KOPT-K1 (cell line): ENCODE results near the gene BIRC6.
"Not testable (repeated sequence)": the region's sequence is repeated elsewhere in the genome, so short reads cannot be mapped to it uniquely, and the experiment has no call there.

Experiments
- H3K27ac ChIP-seq: fragments of 200-600 bp; sonication (generic); 2 replicates; pipeline ENCODE4 v1.5.1; 2016; ENCODE audit warnings: antibody characterized with exemption, mild to moderate bottlenecking, low read depth, low read length; ENCODE audit not compliant: poor library complexity, severe bottlenecking
- H3K36me3 ChIP-seq: fragments of 200-600 bp; sonication (generic); 2 replicates; pipeline ENCODE4 v1.5.1; 2017; ENCODE audit warnings: antibody characterized with exemption, mild to moderate bottlenecking, low read length, moderate library complexity; ENCODE audit not compliant: insufficient read depth
- H3K9me3 ChIP-seq: fragments of 200-600 bp; sonication (generic); 2 replicates; pipeline ENCODE4 v1.5.1; 2017; ENCODE audit warnings: antibody characterized with exemption, low read length, mild to moderate bottlenecking; ENCODE audit not compliant: insufficient read depth, poor library complexity, severe bottlenecking

BIRC6 gene

GRCh38 chr2:32452338-32453064 lies 95.7 kb downstream of the BIRC6 start:
- H3K9me3 ChIP-seq: no peaks in the 10 kb centered on the region
- peaks cover 64% of the 10 kb centered on the region for H3K36me3 ChIP-seq
- H3K27ac ChIP-seq: no peak overlapping the region

- Histone ChIP-seq H3K36me3 (peaks cover 70% of the 10 kb centered on the region), H3K9me3 (no peaks in the 10 kb centered on the region), H3K27ac (no peak overlapping the region)
Measured at GRCh38 chr2:32453242-32454062, 96.6 kb downstream of the BIRC6 start.

GRCh38 chr2:32455816-32456215 lies 99.0 kb downstream of the BIRC6 start:
- H3K36me3 ChIP-seq: peaks cover 61% of the 10 kb centered on the region
- no peak overlapping the region for H3K27ac ChIP-seq
- no peaks in the 10 kb centered on the region for H3K9me3 ChIP-seq

- no peak overlapping the region for H3K27ac ChIP-seq
- peaks cover 57% of the 10 kb centered on the region for H3K36me3 ChIP-seq
- no peaks in the 10 kb centered on the region for H3K9me3 ChIP-seq
Measured at GRCh38 chr2:32456808-32457207, 100.0 kb downstream of the BIRC6 start.

- H3K27ac ChIP-seq: no peak overlapping the region
- no peaks in the 10 kb centered on the region for H3K9me3 ChIP-seq
- H3K36me3 ChIP-seq: peaks cover 64% of the 10 kb centered on the region
Measured at GRCh38 chr2:32457814-32458213, 101.0 kb downstream of the BIRC6 start.

GRCh38 chr2:32460861-32461260 lies 104.0 kb downstream of the BIRC6 start:
- not testable (repeated sequence) for H3K9me3 ChIP-seq, H3K27ac ChIP-seq
- H3K36me3 ChIP-seq: peaks cover 69% of the 10 kb centered on the region

GRCh38 chr2:32463110-32463509 lies 106.3 kb downstream of the BIRC6 start:
- Histone ChIP-seq H3K36me3 (peaks cover 76% of the 10 kb centered on the region), H3K27ac (no peak overlapping the region), H3K9me3 (no peaks in the 10 kb centered on the region)

GRCh38 chr2:32464431-32464830 lies 107.6 kb downstream of the BIRC6 start:
- Histone ChIP-seq H3K27ac (no peak overlapping the region), H3K9me3 (no peaks in the 10 kb centered on the region), H3K36me3 (peaks cover 77% of the 10 kb centered on the region)

- Histone ChIP-seq H3K27ac (no peak overlapping the region), H3K9me3 (no peaks in the 10 kb centered on the region), H3K36me3 (peaks cover 96% of the 10 kb centered on the region)
Measured at GRCh38 chr2:32472605-32473004, 115.8 kb downstream of the BIRC6 start.

- Histone ChIP-seq H3K9me3 (no peaks in the 10 kb centered on the region), H3K27ac (no peak overlapping the region), H3K36me3 (peaks cover 96% of the 10 kb centered on the region)
Measured at GRCh38 chr2:32474381-32474780, 117.6 kb downstream of the BIRC6 start.

GRCh38 chr2:32478889-32479620 lies 122.2 kb downstream of the BIRC6 start:
- Histone ChIP-seq H3K36me3 (peaks cover 98% of the 10 kb centered on the region), H3K27ac (no peak overlapping the region)

GRCh38 chr2:32479993-32480392 lies 123.2 kb downstream of the BIRC6 start:
- no peaks in the 10 kb centered on the region for H3K9me3 ChIP-seq
- no peak overlapping the region for H3K27ac ChIP-seq
- peaks cover 97% of the 10 kb centered on the region for H3K36me3 ChIP-seq

More at GRCh38 chr2:32478889-32479620, 122.2 kb downstream of the BIRC6 start:
- H3K9me3 ChIP-seq: no peaks in the 10 kb centered on the region

- H3K9me3 ChIP-seq: no peaks in the 10 kb centered on the region
- peaks cover 99% of the 10 kb centered on the region for H3K36me3 ChIP-seq
- H3K27ac ChIP-seq: no peak overlapping the region
Measured at GRCh38 chr2:32482471-32482870, 125.6 kb downstream of the BIRC6 start.

GRCh38 chr2:32484937-32485336 lies 128.1 kb downstream of the BIRC6 start:
- Histone ChIP-seq H3K9me3 (no peaks in the 10 kb centered on the region), H3K27ac (no peak overlapping the region), H3K36me3 (peaks cover 98% of the 10 kb centered on the region)

- H3K36me3 ChIP-seq: peaks cover 98% of the 10 kb centered on the region
Measured at GRCh38 chr2:32485399-32485798, 128.6 kb downstream of the BIRC6 start.

More at GRCh38 chr2:32485399-32485798, 128.6 kb downstream of the BIRC6 start:
- Histone ChIP-seq H3K9me3 (no peaks in the 10 kb centered on the region), H3K27ac (no peak overlapping the region)
